Measurements from ENCODE around the gene DDX17. TPM values are rescaled to one million over a fixed set of nuclear protein-coding genes. Genes with fewer than 3 reads are reported as not detected.

DDX17 gene
- total RNA-seq, 4 donors from 2014 or later, result 315 to 696 (median 363) TPM

DNA sequence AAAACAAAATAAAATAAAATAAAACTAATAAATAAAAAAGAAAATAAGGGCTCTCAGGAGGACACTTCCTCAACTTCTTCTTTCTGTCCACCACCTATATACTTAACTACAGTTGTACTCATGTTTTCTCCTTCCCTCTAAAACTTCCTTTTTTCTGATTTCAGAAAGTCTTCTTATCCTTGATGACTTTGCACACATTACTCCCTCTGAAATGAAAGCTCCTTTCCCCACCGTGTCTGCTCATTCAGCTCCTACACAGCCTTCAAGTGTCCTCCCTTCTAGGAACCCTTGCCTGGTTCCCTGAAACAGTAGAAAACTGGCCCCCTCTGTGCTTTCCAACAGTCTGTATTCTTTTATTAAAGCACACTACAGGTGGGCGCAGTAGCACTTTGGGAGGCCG is 18.3 kb upstream of the DDX17 start:
- 88% methylated on average over 3 of the region's 3 CpGs for WGBS

DNA sequence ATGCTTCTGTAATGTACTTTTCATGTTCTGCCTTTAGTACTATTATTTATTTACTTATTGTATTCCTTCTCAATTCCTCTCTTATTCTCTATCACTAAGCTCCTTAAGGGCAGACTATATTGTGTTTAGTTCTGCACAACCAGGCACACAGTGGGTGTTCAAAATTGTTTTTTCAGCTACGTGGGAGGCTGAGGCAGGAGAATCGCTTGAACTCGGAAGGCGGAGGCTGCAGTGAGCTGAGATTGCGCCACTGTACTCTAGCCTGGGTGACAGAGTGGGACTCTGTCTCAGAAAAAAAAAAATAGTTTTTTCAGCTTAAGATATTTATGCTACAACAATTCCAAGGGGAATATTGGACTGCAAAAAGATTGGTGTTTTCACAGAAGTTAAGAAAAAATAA is 17.4 kb upstream of the DDX17 start:
- WGBS, result 94% methylated on average over 5 of the region's 5 CpGs
- H3K27ac ChIP-seq, result no peak overlapping the region

More for the DNA sequence above, 18.3 kb upstream of the DDX17 start:
- H3K9me3 ChIP-seq, result no peaks in the 10 kb centered on the region
- H3K27ac ChIP-seq, result no peak overlapping the region
- no peak for TF ChIP-seq EP300 (IDR thresholded peaks at IDR 0.05)
- TF ChIP-seq POLR2AphosphoS5 (IDR thresholded peaks at IDR 0.05), result no peak
- TF ChIP-seq, protein P1, sequence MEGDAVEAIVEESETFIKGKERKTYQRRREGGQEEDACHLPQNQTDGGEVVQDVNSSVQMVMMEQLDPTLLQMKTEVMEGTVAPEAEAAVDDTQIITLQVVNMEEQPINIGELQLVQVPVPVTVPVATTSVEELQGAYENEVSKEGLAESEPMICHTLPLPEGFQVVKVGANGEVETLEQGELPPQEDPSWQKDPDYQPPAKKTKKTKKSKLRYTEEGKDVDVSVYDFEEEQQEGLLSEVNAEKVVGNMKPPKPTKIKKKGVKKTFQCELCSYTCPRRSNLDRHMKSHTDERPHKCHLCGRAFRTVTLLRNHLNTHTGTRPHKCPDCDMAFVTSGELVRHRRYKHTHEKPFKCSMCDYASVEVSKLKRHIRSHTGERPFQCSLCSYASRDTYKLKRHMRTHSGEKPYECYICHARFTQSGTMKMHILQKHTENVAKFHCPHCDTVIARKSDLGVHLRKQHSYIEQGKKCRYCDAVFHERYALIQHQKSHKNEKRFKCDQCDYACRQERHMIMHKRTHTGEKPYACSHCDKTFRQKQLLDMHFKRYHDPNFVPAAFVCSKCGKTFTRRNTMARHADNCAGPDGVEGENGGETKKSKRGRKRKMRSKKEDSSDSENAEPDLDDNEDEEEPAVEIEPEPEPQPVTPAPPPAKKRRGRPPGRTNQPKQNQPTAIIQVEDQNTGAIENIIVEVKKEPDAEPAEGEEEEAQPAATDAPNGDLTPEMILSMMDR (IDR thresholded peaks at IDR 0.05), result no peak
- no peak for TF ChIP-seq POLR2A (IDR thresholded peaks at IDR 0.05)
- H3K4me1 ChIP-seq, result no peaks in the 10 kb centered on the region
- no peak for DNase-seq (ENCODE audit: low spot score in 2 of 2)
- no peaks in the 10 kb centered on the region for H3K27me3 ChIP-seq
- H3K4me3 ChIP-seq, result no peak overlapping the region
- H3K36me3 ChIP-seq, result no peaks in the 10 kb centered on the region

DNA sequence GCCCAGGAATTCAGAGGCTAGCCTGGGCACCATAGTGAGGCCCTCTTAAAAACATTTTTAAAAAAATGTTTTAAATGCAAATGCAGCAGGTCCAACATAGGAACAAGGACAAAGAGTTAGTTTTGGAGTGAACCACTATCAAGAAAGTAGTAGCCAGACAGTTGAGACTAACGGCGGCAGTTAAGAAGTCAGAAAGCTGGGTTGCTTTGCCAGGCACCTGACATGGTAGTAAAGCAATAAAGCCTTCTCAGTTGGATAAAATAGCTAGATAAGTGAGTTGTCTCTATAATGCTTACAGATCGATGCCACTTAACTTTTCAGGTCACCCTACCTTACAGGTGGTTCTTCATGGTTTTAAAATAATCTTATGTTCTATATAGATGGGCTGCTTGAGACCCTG is 16.9 kb upstream of the DDX17 start:
- TF ChIP-seq, protein P1 (IDR thresholded peaks at IDR 0.05), result no peak
- TF ChIP-seq POLR2AphosphoS5 (IDR thresholded peaks at IDR 0.05), result no peak
- no peak for TF ChIP-seq EP300 (IDR thresholded peaks at IDR 0.05)
- no peak for TF ChIP-seq POLR2A (IDR thresholded peaks at IDR 0.05)
- Histone ChIP-seq H3K36me3 (no peaks in the 10 kb centered on the region), H3K4me1 (no peaks in the 10 kb centered on the region), H3K9me3 (no peaks in the 10 kb centered on the region), H3K27ac (no peak overlapping the region), H3K27me3 (no peaks in the 10 kb centered on the region), H3K4me3 (no peak overlapping the region)
- no peak for DNase-seq (ENCODE audit: low spot score in 2 of 2)
- 95% methylated on average over 3 of the region's 3 CpGs for WGBS

More for the DNA sequence above, 17.4 kb upstream of the DDX17 start:
- TF ChIP-seq, protein P1 (IDR thresholded peaks at IDR 0.05), result no peak
- no peak for TF ChIP-seq EP300 (IDR thresholded peaks at IDR 0.05)
- no peak for TF ChIP-seq POLR2AphosphoS5 (IDR thresholded peaks at IDR 0.05)
- TF ChIP-seq POLR2A (IDR thresholded peaks at IDR 0.05), result no peak
- no peaks in the 10 kb centered on the region for H3K4me1 ChIP-seq
- no peak for DNase-seq (ENCODE audit: low spot score in 2 of 2)
- no peak overlapping the region for H3K4me3 ChIP-seq
- H3K36me3 ChIP-seq, result no peaks in the 10 kb centered on the region
- no peaks in the 10 kb centered on the region for H3K27me3 ChIP-seq
- no peaks in the 10 kb centered on the region for H3K9me3 ChIP-seq

DNA sequence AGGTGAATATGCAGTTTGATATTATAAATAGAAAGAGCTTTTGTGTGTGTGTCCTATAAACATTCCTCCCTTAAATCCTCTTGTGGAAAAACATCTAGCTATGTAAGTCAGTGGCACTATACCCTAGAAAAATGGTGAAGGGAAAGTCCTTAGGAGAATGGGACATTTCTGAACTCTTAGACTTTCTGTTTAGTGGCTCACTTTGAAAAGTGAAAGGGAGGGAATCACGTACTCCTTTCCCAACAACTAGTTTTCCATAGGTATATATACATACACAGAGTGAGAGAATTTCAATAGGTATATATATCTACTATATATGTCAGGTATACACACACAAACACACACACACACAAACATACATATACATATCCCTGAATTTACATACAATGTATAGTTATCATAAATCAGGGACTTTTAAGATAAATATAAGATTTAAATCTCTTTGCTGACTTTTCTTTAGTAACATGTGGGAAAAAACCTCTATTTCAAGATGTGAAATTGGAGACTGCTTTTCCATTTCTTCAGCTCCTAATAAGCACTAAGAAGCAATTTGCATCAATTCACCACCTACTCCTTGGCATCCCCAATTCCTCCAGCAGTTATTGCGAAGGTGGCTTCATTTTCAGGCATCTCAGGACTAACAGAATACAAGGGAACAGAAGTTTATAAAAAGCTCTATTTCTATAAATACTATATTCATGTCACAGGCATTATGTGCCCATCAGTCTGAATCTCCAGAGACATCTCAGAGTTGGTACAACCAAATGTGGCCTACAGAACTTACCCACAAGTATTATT is 13.5 kb upstream of the DDX17 start:
- 100% methylated on average over 2 of the region's 2 CpGs for WGBS
- H3K4me3 ChIP-seq, result no peak overlapping the region
- H3K4me1 ChIP-seq, result no peaks in the 10 kb centered on the region
- TF ChIP-seq EP300 (IDR thresholded peaks at IDR 0.05), result no peak
- TF ChIP-seq, protein P1 (IDR thresholded peaks at IDR 0.05), result no peak
- TF ChIP-seq POLR2A (IDR thresholded peaks at IDR 0.05), result no peak
- TF ChIP-seq POLR2AphosphoS5 (IDR thresholded peaks at IDR 0.05), result no peak
- no peaks in the 10 kb centered on the region for H3K36me3 ChIP-seq
- no peaks in the 10 kb centered on the region for H3K27me3 ChIP-seq
- no peak overlapping the region for H3K27ac ChIP-seq
- no peak for DNase-seq (ENCODE audit: low spot score in 2 of 2)
- H3K9me3 ChIP-seq, result no peaks in the 10 kb centered on the region

DNA sequence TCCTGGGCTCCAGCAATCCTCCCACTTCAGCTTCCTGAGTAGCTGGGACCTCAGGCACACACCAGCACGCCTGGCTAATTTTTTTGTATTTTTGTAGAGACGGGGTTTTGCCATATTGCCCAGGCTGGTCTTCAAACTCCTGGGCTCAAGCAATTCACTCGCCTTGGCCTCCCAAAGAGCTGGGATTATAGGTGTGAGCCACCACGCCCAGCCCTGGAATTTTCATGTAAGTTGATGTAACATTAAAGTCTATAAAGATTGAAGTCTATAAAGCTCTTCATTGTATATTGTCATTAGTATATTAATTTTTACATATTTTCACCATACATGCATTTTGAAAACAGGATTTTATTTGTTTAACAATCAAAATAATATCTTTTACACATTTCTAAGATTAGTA is 12.5 kb upstream of the DDX17 start:
- Histone ChIP-seq H3K4me3 (no peak overlapping the region), H3K27me3 (no peaks in the 10 kb centered on the region), H3K9me3 (no peaks in the 10 kb centered on the region), H3K4me1 (no peaks in the 10 kb centered on the region), H3K27ac (no peak overlapping the region), H3K36me3 (no peaks in the 10 kb centered on the region)
- 98% methylated on average over 4 of the region's 4 CpGs for WGBS
- TF ChIP-seq POLR2AphosphoS5 (IDR thresholded peaks at IDR 0.05), result no peak
- no peak for TF ChIP-seq POLR2A (IDR thresholded peaks at IDR 0.05)
- no peak for TF ChIP-seq EP300 (IDR thresholded peaks at IDR 0.05)
- TF ChIP-seq, protein P1 (IDR thresholded peaks at IDR 0.05), result no peak
- no peak for DNase-seq (ENCODE audit: low spot score in 2 of 2)
